Tibial nerve (tissue), 4 donors: ENCODE results near the gene JAZF1. TPM values are rescaled to one million over a fixed set of nuclear protein-coding genes. Genes with fewer than 3 reads are reported as not detected.

Experiments used
- DNase-seq, 2 donors: peaks; one replicate each; pipeline ENCODE4 v3.0.0-alpha.2; 2019; ENCODE audit warnings: low spot score in 2 of 2
- H3K27ac ChIP-seq, 4 donors: fragments of 200-600 bp; sonication (generic) in 3 of 4; one replicate each; pipeline ENCODE4 v1.5.1; 2017 to 2019; ENCODE audit warnings: mild to moderate bottlenecking in 1 of 4
- H3K27me3 ChIP-seq, 2 donors: fragments of 200-600 bp; sonication (generic) in 1 of 2; one replicate each; pipeline versions ENCODE4 v1.5.1 to v1.6.0; 2017 to 2019
- H3K36me3 ChIP-seq, 3 donors: fragments of 200-600 bp; sonication (generic); one replicate each; pipeline ENCODE4 v1.5.1; 2018 to 2019
- H3K4me1 ChIP-seq, 4 donors: fragments of 200-600 bp; sonication (generic) in 3 of 4; one replicate each; pipeline ENCODE4 v1.5.1; 2017 to 2019
- H3K4me3 ChIP-seq, 4 donors: fragments of 200-600 bp; sonication (generic) in 3 of 4; one replicate each; pipeline ENCODE4 v1.5.1; 2017 to 2019; ENCODE audit warnings: mild to moderate bottlenecking in 1 of 4, moderate library complexity in 1 of 4
- H3K9me3 ChIP-seq, 4 donors: fragments of 200-600 bp; sonication (generic) in 3 of 4; one replicate each; pipeline ENCODE4 v1.5.1; 2017 to 2019
- EP300 ChIP-seq, 2 donors: sonication (generic); formaldehyde crosslinking; IDR thresholded peaks; one replicate each; pipeline ENCODE4 v1.6.1; 2017; ENCODE audit warnings: antibody characterized with exemption in 2 of 2, mild to moderate bottlenecking in 1 of 2
- POLR2A ChIP-seq, 2 donors: fragments of 450-650 bp; IDR thresholded peaks; one replicate each; pipeline ENCODE4 v1.6.1; 2017; ENCODE audit warnings: antibody characterized with exemption in 2 of 2, mild to moderate bottlenecking in 2 of 2, moderate library complexity in 2 of 2
- WGBS, 2 donors: methylation state at CpG; one replicate each; pipeline ENCODE4 v1.1.5; 2018; 5-methylcytosine and 5-hydroxymethylcytosine counted together
- total RNA-seq, 4 donors: library from RNA; depleted of rRNA; stranded (reverse); fragments of >200 nt; gene quantifications; one replicate each; pipeline ENCODE4 v1.1.0, GENCODE V29; 2016
- TF ChIP-seq, protein P1 (sequence below), 5 experiments: fragments of 200-600 bp in 3 of 5; fragments of 450-650 bp in 2 of 5; sonication (generic) in 3 of 5; IDR thresholded peaks; one replicate each; pipeline ENCODE4 v1.5.1; 2016 to 2019; ENCODE audit warnings: antibody characterized with exemption in 5 of 5, mild to moderate bottlenecking in 3 of 5, moderate library complexity in 2 of 5

The JAZF1 gene
- total RNA-seq, 4 donors from 2014 or later, result 6.9 to 17.5 (median 10.7) TPM

DNA sequence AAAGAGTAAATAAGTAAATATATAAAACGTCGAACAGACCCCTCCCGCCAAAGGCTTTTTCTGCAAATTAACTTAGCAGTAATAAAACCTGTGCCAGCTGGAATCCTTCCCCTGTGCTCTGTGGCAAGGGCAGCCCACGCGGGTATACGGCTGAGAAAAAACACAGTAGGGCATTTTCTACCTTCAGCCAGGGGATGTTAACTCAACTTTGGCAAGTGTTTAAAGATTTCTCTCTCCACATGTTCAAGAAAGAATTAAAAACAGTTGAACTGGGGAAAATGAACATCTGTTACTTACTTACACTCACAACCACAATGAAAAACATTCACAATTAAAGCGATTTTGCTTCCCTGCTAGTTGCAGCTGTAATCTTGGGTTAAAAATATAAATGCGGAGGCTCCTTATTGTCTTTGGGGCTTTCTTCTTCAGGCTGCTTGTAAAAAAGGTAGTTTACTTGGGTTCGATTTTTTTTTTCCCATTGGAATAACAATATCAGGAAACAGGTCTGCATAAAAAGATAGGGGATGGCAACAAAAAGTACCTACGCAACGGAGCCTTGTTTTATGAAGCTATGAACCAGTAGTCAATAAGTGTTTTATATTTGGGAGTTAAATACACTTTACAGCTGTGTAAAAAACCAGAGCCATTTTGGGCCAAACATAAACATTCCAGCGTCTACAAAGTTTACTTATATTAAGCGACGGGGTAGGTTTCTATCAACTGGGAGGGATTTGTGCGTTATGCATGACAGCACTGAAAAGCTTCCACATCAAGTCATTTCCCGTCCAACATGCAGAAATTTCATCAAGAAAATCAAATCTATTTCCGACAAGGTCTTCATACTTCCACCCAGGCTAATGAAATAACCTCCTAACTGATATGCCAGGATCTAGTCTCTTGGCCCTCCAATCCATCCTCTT is 308.0 kb downstream of the JAZF1 start:
- H3K36me3 ChIP-seq, result peaks cover 0 to 2% (median 0%) of the 10 kb centered on the region in 3 donors
- no peaks in the 10 kb centered on the region for H3K27me3 ChIP-seq
- no peaks in the 10 kb centered on the region for H3K9me3 ChIP-seq
- H3K4me1 ChIP-seq, result peaks cover 0 to 37% (median 16%) of the 10 kb centered on the region in 4 donors
- H3K4me3 ChIP-seq, result no peak overlapping the region
- H3K27ac ChIP-seq, result no peak overlapping the region
- TF ChIP-seq EP300 (IDR thresholded peaks at IDR 0.05), result no peak
- no peak for TF ChIP-seq POLR2A (IDR thresholded peaks at IDR 0.05)
- TF ChIP-seq, protein P1, sequence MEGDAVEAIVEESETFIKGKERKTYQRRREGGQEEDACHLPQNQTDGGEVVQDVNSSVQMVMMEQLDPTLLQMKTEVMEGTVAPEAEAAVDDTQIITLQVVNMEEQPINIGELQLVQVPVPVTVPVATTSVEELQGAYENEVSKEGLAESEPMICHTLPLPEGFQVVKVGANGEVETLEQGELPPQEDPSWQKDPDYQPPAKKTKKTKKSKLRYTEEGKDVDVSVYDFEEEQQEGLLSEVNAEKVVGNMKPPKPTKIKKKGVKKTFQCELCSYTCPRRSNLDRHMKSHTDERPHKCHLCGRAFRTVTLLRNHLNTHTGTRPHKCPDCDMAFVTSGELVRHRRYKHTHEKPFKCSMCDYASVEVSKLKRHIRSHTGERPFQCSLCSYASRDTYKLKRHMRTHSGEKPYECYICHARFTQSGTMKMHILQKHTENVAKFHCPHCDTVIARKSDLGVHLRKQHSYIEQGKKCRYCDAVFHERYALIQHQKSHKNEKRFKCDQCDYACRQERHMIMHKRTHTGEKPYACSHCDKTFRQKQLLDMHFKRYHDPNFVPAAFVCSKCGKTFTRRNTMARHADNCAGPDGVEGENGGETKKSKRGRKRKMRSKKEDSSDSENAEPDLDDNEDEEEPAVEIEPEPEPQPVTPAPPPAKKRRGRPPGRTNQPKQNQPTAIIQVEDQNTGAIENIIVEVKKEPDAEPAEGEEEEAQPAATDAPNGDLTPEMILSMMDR (IDR thresholded peaks at IDR 0.05), result no peak
- DNase-seq, result no peak
- WGBS, 2 donors, result 56 to 62% methylated on average over 17 of the region's 17 CpGs

DNA sequence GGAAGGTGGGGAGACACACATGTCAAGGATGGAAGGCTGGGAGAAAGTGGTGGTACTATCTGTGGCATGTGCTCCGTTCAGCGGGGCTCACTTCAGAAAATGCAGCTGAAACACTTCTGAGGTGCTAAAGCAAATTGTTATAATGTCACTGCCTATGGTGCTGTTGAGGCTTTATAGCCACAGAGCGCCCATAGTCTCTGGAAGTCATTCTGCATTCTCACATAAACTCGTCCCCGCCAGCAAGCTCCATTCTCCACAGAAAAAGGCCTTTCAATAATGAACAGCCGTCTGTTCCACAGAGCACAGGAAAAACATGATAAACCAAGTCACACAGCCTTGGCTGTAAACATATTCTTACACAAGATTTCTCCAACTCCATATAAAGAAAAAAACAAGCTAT is 308.7 kb downstream of the JAZF1 start:
- 36 to 76% methylated on average over 6 of the region's 6 CpGs for WGBS, 2 donors
- Histone ChIP-seq H3K4me1 (peaks cover 0 to 37% (median 16%) of the 10 kb centered on the region in 4 donors), H3K4me3 (no peak overlapping the region), H3K27ac (no peak overlapping the region), H3K9me3 (no peaks in the 10 kb centered on the region), H3K27me3 (no peaks in the 10 kb centered on the region), H3K36me3 (peaks cover 0 to 4% (median 0%) of the 10 kb centered on the region in 3 donors)
- TF ChIP-seq EP300 (IDR thresholded peaks at IDR 0.05), result no peak
- no peak for TF ChIP-seq POLR2A (IDR thresholded peaks at IDR 0.05)
- TF ChIP-seq, protein P1 (IDR thresholded peaks at IDR 0.05), result no peak
- DNase-seq, result no peak

DNA sequence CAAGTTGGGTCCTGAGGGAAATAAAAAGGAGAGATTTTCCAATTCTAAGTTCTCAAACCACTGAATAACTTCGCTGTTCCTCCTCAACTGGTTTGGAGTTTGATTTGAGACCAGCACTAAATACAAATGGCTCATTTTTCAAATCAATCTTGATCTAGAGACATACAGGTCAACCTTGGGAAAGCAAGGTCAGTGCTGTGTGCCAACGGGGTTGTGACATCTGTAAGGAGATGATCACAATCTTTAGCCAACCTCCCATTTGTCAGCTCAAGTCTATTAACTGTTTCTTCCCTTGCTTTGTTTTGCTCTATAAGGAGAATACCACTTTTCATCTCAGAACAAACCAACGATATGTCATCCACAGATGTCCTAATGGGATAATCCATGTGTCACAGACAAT is 309.5 kb downstream of the JAZF1 start:
- DNase-seq, result no peak
- Histone ChIP-seq H3K36me3 (peaks cover 0 to 4% (median 0%) of the 10 kb centered on the region in 3 donors), H3K27me3 (no peaks in the 10 kb centered on the region), H3K27ac (no peak overlapping the region), H3K4me1 (peaks cover 0 to 37% (median 16%) of the 10 kb centered on the region in 4 donors), H3K4me3 (no peak overlapping the region), H3K9me3 (no peaks in the 10 kb centered on the region)
- TF ChIP-seq POLR2A (IDR thresholded peaks at IDR 0.05), result no peak
- TF ChIP-seq, protein P1 (IDR thresholded peaks at IDR 0.05), result no peak
- TF ChIP-seq EP300 (IDR thresholded peaks at IDR 0.05), result no peak
- 85 to 90% methylated on average over 3 of the region's 3 CpGs for WGBS, 2 donors

DNA sequence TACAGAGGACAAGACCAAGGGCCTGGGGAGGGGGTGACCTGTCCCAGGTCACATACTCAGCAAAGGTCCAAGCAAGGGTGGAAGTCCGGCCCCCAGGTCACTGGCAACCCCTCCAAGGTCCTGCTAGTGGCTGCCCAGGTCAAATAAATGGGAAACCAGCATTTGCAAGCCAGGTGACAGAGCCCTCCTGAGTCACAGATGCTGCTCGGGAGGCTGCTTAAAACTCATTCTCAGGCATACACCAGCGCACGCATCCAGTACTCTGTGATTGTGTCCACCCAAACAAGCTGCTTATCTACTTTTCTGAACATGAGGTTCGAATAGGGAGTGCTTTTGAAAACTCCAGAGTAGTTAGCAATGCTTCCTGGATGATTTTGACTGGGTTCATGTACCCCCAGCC is 310.0 kb downstream of the JAZF1 start:
- no peaks in the 10 kb centered on the region for H3K9me3 ChIP-seq
- no peak for DNase-seq
- peaks cover 0 to 4% (median 0%) of the 10 kb centered on the region in 3 donors for H3K36me3 ChIP-seq
- H3K4me3 ChIP-seq, result no peak overlapping the region
- no peaks in the 10 kb centered on the region for H3K27me3 ChIP-seq
- no peak for TF ChIP-seq EP300 (IDR thresholded peaks at IDR 0.05)
- TF ChIP-seq POLR2A (IDR thresholded peaks at IDR 0.05), result no peak
- TF ChIP-seq, protein P1 (IDR thresholded peaks at IDR 0.05), result no peak
- no peak overlapping the region for H3K27ac ChIP-seq
- 95 to 100% methylated on average over 5 of the region's 5 CpGs for WGBS, 2 donors
- H3K4me1 ChIP-seq, result peaks cover 0 to 37% (median 16%) of the 10 kb centered on the region in 4 donors

DNA sequence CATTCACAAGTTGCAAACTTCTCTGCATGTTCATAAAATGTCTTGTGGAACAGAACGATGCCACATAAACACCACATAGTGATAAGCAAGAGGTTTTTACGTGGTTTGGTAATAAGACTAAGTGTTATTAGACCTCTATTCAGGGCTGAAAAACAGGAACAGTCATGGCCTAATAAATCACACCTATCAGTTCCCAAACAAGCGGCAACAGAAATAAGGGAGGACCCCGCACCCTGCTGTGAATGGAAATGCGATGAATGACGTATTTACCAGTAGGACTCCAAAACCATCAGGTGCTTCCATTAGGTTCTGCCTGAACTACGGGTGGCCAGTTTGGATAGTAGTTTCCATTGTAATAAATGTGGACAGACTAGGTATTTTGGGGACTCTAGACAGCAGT is 311.5 kb downstream of the JAZF1 start:
- DNase-seq, result no peak
- 89 to 93% methylated on average over 7 of the region's 7 CpGs for WGBS, 2 donors

More for the DNA sequence above, 311.5 kb downstream of the JAZF1 start:
- Histone ChIP-seq H3K27ac (no peak overlapping the region), H3K9me3 (no peaks in the 10 kb centered on the region), H3K36me3 (peaks cover 0 to 4% (median 0%) of the 10 kb centered on the region in 3 donors), H3K27me3 (no peaks in the 10 kb centered on the region), H3K4me3 (no peak overlapping the region), H3K4me1 (peaks cover 0 to 24% (median 9%) of the 10 kb centered on the region in 4 donors)
- no peak for TF ChIP-seq POLR2A (IDR thresholded peaks at IDR 0.05)
- no peak for TF ChIP-seq EP300 (IDR thresholded peaks at IDR 0.05)
- TF ChIP-seq, protein P1 (IDR thresholded peaks at IDR 0.05), result no peak
